GM12878 (cell line): ENCODE results near the gene NBDY.
"Not testable (repeated sequence)": the region's sequence is repeated elsewhere in the genome, so short reads cannot be mapped to it uniquely, and the experiment has no call there.

ENCODE experiments used
- CREB1 ChIP-seq: IDR thresholded peaks from 2 replicates; pipeline ENCODE4 v1.6.1; 2012; ENCODE audit warnings: low read depth, mild to moderate bottlenecking, inconsistent platforms
- CTCF ChIP-seq, 3 experiments: IDR thresholded peaks in 2 of 3; conservative IDR thresholded peaks in 1 of 3; 2 replicates each; pipeline ENCODE4 v1.5.1; 2011; ENCODE audit warnings: low read depth in 3 of 3, low read length in 3 of 3, mild to moderate bottlenecking in 3 of 3, control low read depth in 2 of 3, moderate library complexity in 2 of 3, inconsistent platforms in 1 of 3, mixed read lengths in 1 of 3; ENCODE audit not compliant: control insufficient read depth in 2 of 3, insufficient read depth in 1 of 3; ENCODE audit errors: extremely low read depth in 1 of 3
- EP300 ChIP-seq, 2 experiments: fragments of 150-350 bp in 1 of 2; IDR thresholded peaks; 2 replicates each; pipeline ENCODE4 v1.6.1; 2011 to 2012; ENCODE audit warnings: low read depth in 2 of 2, low read length in 2 of 2, borderline replicate concordance in 1 of 2, improper control_type of control experiment in 1 of 2, inconsistent platforms in 1 of 2; ENCODE audit not compliant: control insufficient read depth in 1 of 2
- FOXM1 ChIP-seq: IDR thresholded peaks from 2 replicates; pipeline ENCODE4 v1.6.1; 2012; ENCODE audit warnings: low read depth, mild to moderate bottlenecking, inconsistent platforms, low read length, moderate library complexity
- JUND ChIP-seq: IDR thresholded peaks from 2 replicates; pipeline ENCODE4 v1.6.1; 2012; ENCODE audit warnings: low read depth, mild to moderate bottlenecking, low read length, improper control_type of control experiment, moderate library complexity
- NRF1 ChIP-seq: conservative IDR thresholded peaks from 2 replicates; pipeline ENCODE4 v1.6.1; 2011; ENCODE audit warnings: mild to moderate bottlenecking, low read depth, low read length, improper control_type of control experiment
- POLR2AphosphoS5 ChIP-seq: IDR thresholded peaks from 2 replicates; pipeline ENCODE4 v1.6.1; 2011; ENCODE audit warnings: mild to moderate bottlenecking, low read length, inconsistent platforms
- RCOR1 ChIP-seq: conservative IDR thresholded peaks from 2 replicates; pipeline ENCODE4 v1.6.1; 2012; ENCODE audit warnings: low read depth, low read length, improper control_type of control experiment
- REST ChIP-seq: IDR thresholded peaks from 2 replicates; pipeline ENCODE4 v1.6.1; 2012; ENCODE audit warnings: mild to moderate bottlenecking, low read depth, low read length
- RFX5 ChIP-seq: IDR thresholded peaks from 2 replicates; pipeline ENCODE4 v1.6.1; 2011; ENCODE audit warnings: low read depth, low read length, improper control_type of control experiment
- STAT3 ChIP-seq: IDR thresholded peaks from 2 replicates; pipeline ENCODE4 v1.6.1; 2011; ENCODE audit warnings: low read depth, low read length, improper control_type of control experiment

DNA sequence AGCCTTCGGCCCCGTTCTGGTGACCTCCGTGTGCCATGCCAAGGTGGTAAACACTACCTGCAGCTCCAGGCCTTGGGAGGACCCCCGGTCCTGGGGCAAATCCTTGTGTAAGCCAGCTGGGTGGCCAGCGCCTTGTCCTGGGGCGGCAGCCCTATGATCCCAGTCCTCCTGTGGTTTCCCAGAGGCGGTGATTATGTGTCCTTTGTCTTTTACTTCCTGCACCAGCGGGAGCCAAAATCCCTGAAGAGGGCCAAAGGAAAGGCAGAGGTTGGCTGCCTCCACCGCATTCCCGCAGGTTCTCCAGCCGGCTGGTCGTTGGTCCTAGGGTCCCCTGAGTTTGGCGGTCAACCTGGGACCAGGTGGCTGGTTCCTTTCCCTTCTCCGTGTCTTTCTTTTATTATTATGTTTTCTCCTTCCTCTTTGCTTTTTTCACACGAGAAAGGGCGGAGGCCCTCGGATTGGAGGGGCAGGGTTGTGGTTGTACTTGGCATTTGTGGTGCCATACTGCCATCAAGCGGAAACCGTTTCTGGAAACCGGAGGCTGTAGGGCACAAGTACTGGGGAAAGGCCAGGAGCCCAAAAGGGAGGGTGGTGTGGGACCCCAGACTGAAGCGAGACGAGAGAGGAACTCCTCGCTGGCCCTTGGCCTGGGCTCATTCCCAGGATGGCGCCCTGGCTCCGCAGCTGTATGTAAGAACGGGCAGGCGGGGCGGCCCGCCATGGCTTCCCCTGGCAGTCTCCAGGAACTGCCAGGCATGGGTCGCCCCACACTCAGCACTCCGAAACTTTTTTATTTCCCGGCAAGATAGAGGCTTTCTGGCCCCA lies 49.3 kb downstream of the NBDY start:
- not testable (repeated sequence) for TF ChIP-seq EP300 (IDR thresholded peaks at IDR 0.05; ENCODE audit: borderline replicate concordance in 1 of 2, control insufficient read depth in 1 of 2, low read depth in 2 of 2, low read length in 2 of 2); CTCF (IDR thresholded peaks at IDR 0.05 in 2 of 3, conservative IDR thresholded peaks at IDR 0.05 in 1 of 3; ENCODE audit: control insufficient read depth in 2 of 3, extremely low read depth in 1 of 3, insufficient read depth in 1 of 3, low read depth in 3 of 3, low read length in 3 of 3); REST; JUND; FOXM1; RFX5; CREB1; RCOR1; POLR2AphosphoS5; NRF1; STAT3
